Smooth muscle cell (in vitro differentiated cells): ENCODE data around the gene LRRC59. TPM values are rescaled to one million over a fixed set of nuclear protein-coding genes. Genes with fewer than 3 reads are reported as not detected.

Experiments used
- DNase-seq: peaks from one replicate; lab custom pipeline; 2025; ENCODE audit not compliant: unreplicated experiment; lab: John Stamatoyannopoulos, UW
- H2AFZ ChIP-seq: fragments of 200-600 bp; sonication (generic); 2 replicates; pipeline ENCODE4 v1.6.0; 2016; ENCODE audit warnings: antibody characterized with exemption, low read depth, mild to moderate bottlenecking
- H3F3A ChIP-seq: fragments of 200-600 bp; sonication (generic); 2 replicates; pipeline ENCODE4 v1.6.0; 2017; ENCODE audit warnings: antibody characterized with exemption, low read depth
- H3K27ac ChIP-seq: fragments of 200-600 bp; sonication (generic); 2 replicates; pipeline ENCODE4 v1.5.1; 2016; ENCODE audit warnings: low read depth, mild to moderate bottlenecking
- H3K27me3 ChIP-seq: fragments of 200-600 bp; sonication (generic); 2 replicates; pipeline ENCODE4 v1.6.1; 2016; ENCODE audit warnings: low read depth, mild to moderate bottlenecking
- H3K36me3 ChIP-seq: fragments of 200-600 bp; sonication (generic); 2 replicates; pipeline ENCODE4 v1.5.1; 2016; ENCODE audit warnings: low read depth
- H3K4me1 ChIP-seq: fragments of 200-600 bp; sonication (generic); 2 replicates; pipeline ENCODE4 v1.5.1; 2016; ENCODE audit warnings: low read depth
- H3K4me2 ChIP-seq: fragments of 200-600 bp; sonication (generic); 2 replicates; pipeline ENCODE4 v1.6.0; 2016; ENCODE audit warnings: mild to moderate bottlenecking
- H3K4me3 ChIP-seq: fragments of 200-600 bp; sonication (generic); 2 replicates; pipeline ENCODE4 v1.5.1; 2016; ENCODE audit warnings: mild to moderate bottlenecking
- H3K79me2 ChIP-seq: fragments of 200-600 bp; sonication (generic); 2 replicates; pipeline ENCODE4 v1.6.0; 2016; ENCODE audit warnings: low read depth, mild to moderate bottlenecking
- H3K9ac ChIP-seq: fragments of 200-600 bp; sonication (generic); 2 replicates; pipeline ENCODE4 v1.6.0; 2016; ENCODE audit warnings: low read depth
- H3K9me3 ChIP-seq: fragments of 200-600 bp; sonication (generic); replicated peaks from 2 replicates; pipeline ENCODE4 v1.5.1; 2016; ENCODE audit warnings: low read depth
- H4K20me1 ChIP-seq: fragments of 200-600 bp; sonication (generic); 2 replicates; pipeline ENCODE4 v1.6.0; 2016; ENCODE audit warnings: low read depth
- CTCF ChIP-seq: fragments of 200-600 bp; sonication (generic); IDR thresholded peaks from 2 replicates; pipeline ENCODE4 v1.5.1; 2017; ENCODE audit warnings: borderline replicate concordance, mild to moderate bottlenecking, antibody characterized with exemption; ENCODE audit not compliant: insufficient read depth, poor library complexity, severe bottlenecking
- WGBS: methylation state at CpG from one replicate; pipeline ENCODE4 v1.1.7; 2016; ENCODE audit warnings: low lambda C conversion rate; 5-methylcytosine and 5-hydroxymethylcytosine counted together
- polyA plus RNA-seq: library from polyadenylated mRNA; unstranded; fragments of >200 nt; fragmentation: Nextera tagmentation; extraction: Ambion mirVana; gene quantifications from 2 replicates; pipeline ENCODE4 v1.2.1, GENCODE V29; 2016
- total RNA-seq: library from RNA; depleted of rRNA; stranded (reverse); fragments of >200 nt; gene quantifications from 2 replicates; pipeline ENCODE4 v1.2.3, GENCODE V29; 2014

Gene LRRC59
- total and polyA plus RNA-seq, 2 experiments from 2014 or later: 160 to 161 TPM

GRCh38 chr17:50373705-50374104, 23.6 kb downstream of the LRRC59 start:
- TF ChIP-seq CTCF: no peak
- Histone ChIP-seq H2AFZ (no peak overlapping the region), H3K9ac (no peak overlapping the region), H3K4me3 (peak overlapping the region; percentile 91), H3F3A (no peaks in the 10 kb centered on the region), H3K27me3 (no peaks in the 10 kb centered on the region), H4K20me1 (no peaks in the 10 kb centered on the region), H3K36me3 (peaks cover 5% of the 10 kb centered on the region), H3K4me2 (peak overlapping the region; percentile 88), H3K79me2 (peaks cover 15% of the 10 kb centered on the region), H3K4me1 (peaks cover 11% of the 10 kb centered on the region), H3K9me3 (no peaks in the 10 kb centered on the region), H3K27ac (no peak overlapping the region)
- no peak for DNase-seq
- 84% methylated on average over 2 of the region's 2 CpGs for WGBS

GRCh38 chr17:50372758-50373556, 24.4 kb downstream of the LRRC59 start, which contains the start of the genes EME1 and MRPL27:
TSS of gene EME1 (plus strand) at chr17:50373229. CDS start at chr17:50375209, 1,980 bp downstream.
TSS of gene MRPL27 (minus strand) at chr17:50373184. CDS start at chr17:50373170, 14 bp downstream.
- H3K4me2 ChIP-seq: peak within 1 kb of the TSS; percentile 88

GRCh38 chr17:50372222-50372757, 25.0 kb downstream of the LRRC59 start:
- H3K79me2 ChIP-seq: peaks cover 15% of the 10 kb centered on the region
- no peaks in the 10 kb centered on the region for H3K27me3 ChIP-seq
- no peaks in the 10 kb centered on the region for H4K20me1 ChIP-seq
- WGBS: 34% methylated on average over 14 of the region's 14 CpGs
- H3K4me2 ChIP-seq: peak overlapping the region; percentile 88
- H3K36me3 ChIP-seq: peaks cover 5% of the 10 kb centered on the region
- no peaks in the 10 kb centered on the region for H3F3A ChIP-seq
- no peak overlapping the region for H2AFZ ChIP-seq
- H3K9me3 ChIP-seq: no peaks in the 10 kb centered on the region
- peak overlapping the region; percentile 89 for H3K9ac ChIP-seq
- H3K4me1 ChIP-seq: peaks cover 11% of the 10 kb centered on the region
- peak overlapping the region; percentile 91 for H3K4me3 ChIP-seq
- peak overlapping the region; percentile 83 for H3K27ac ChIP-seq
- no peak for DNase-seq
- TF ChIP-seq CTCF: no peak

More at GRCh38 chr17:50372758-50373556, 24.4 kb downstream of the LRRC59 start, which contains the start of the genes EME1 and MRPL27:
- peak; percentile 49 for DNase-seq
- peaks cover 11% of the 10 kb centered on the region for H3K4me1 ChIP-seq
- peaks cover 15% of the 10 kb centered on the region for H3K79me2 ChIP-seq
- peaks cover 5% of the 10 kb centered on the region for H3K36me3 ChIP-seq
- WGBS: 3% methylated on average over 42 of the region's 42 CpGs
- H2AFZ ChIP-seq: peak within 1 kb of the TSS; percentile 88
- TF ChIP-seq CTCF: no peak
- H3K27me3 ChIP-seq: no peaks in the 10 kb centered on the region
- H3K9me3 ChIP-seq: no peaks in the 10 kb centered on the region
- peak within 1 kb of the TSS; percentile 83 for H3K27ac ChIP-seq
- peak within 1 kb of the TSS; percentile 89 for H3K9ac ChIP-seq
- H4K20me1 ChIP-seq: no peaks in the 10 kb centered on the region
- H3F3A ChIP-seq: no peaks in the 10 kb centered on the region
- peak within 1 kb of the TSS; percentile 91 for H3K4me3 ChIP-seq
